H1 (cell line): ENCODE data around the gene CPXM2. TPM values are rescaled to one million over a fixed set of nuclear protein-coding genes. Genes with fewer than 3 reads are reported as not detected.
A peak's percentile ranks its signal among the peaks of the same experiment; 100 is the strongest.

ENCODE experiments used
- CTCF ChIA-PET: fragments of 300-600 bp; sonication (Branson Sonifier 250); formaldehyde crosslinking; loops from one replicate; lab custom pipeline; 2021; ENCODE audit not compliant: partially characterized antibody; lab: Charles Lee
- POLR2A ChIA-PET: fragments of 300-600 bp; sonication (Branson Sonifier 250); formaldehyde crosslinking; loops from one replicate; lab custom pipeline; 2021; ENCODE audit warnings: inconsistent platforms; ENCODE audit not compliant: partially characterized antibody; lab: Charles Lee
- DNase-seq, 2 experiments: peaks; one replicate each; pipeline versions ENCODE4 v3.0.0 to v3.0.0-alpha.2; 2010 to 2022; ENCODE audit warnings: low spot score in 2 of 2, low read depth in 1 of 2, mixed read lengths in 1 of 2
- FAIRE-seq: peaks from 2 replicates; lab custom pipeline; 2011; peaks lifted over from hg19 to GRCh38; lab: Jason Lieb, UNC
- H2AFZ ChIP-seq: 2 replicates; pipeline ENCODE4 v1.8.1; 2012; ENCODE audit warnings: low read length, inconsistent platforms
- H2AK5ac ChIP-seq: 2 replicates; pipeline ENCODE4 v1.6.1; 2013; ENCODE audit warnings: low read depth, low read length
- H2BK120ac ChIP-seq: replicated peaks from 2 replicates; pipeline ENCODE3; 2013; ENCODE audit warnings: low read depth, low read length, inconsistent platforms
- H2BK12ac ChIP-seq: 2 replicates; pipeline ENCODE4 v1.6.1; 2013; ENCODE audit warnings: low read depth, low read length
- H2BK15ac ChIP-seq: 2 replicates; pipeline ENCODE4 v1.6.1; 2013; ENCODE audit warnings: low read length
- H2BK20ac ChIP-seq: 2 replicates; pipeline ENCODE4 v1.6.1; 2013; ENCODE audit warnings: low read length
- H2BK5ac ChIP-seq: 2 replicates; pipeline ENCODE4 v1.6.1; 2013; ENCODE audit warnings: low read depth, low read length
- H3K14ac ChIP-seq: 2 replicates; pipeline ENCODE4 v1.6.1; 2013; ENCODE audit warnings: inconsistent platforms; ENCODE audit not compliant: insufficient read length
- H3K18ac ChIP-seq: 2 replicates; pipeline ENCODE4 v1.6.1; 2013; ENCODE audit warnings: low read length; ENCODE audit errors: extremely low read depth
- H3K23ac ChIP-seq: 2 replicates; pipeline ENCODE4 v1.6.1; 2013; ENCODE audit warnings: inconsistent platforms; ENCODE audit not compliant: insufficient read length
- H3K23me2 ChIP-seq: 2 replicates; pipeline ENCODE4 v1.6.1; 2013; ENCODE audit warnings: low read depth, low read length
- H3K27ac ChIP-seq: 2 replicates; pipeline ENCODE4 v1.6.1; 2011; ENCODE audit warnings: low read depth, low read length, inconsistent platforms
- H3K27me3 ChIP-seq, 4 experiments: replicated peaks in 1 of 4; 1 replicate in 1 of 4; 2 replicates in 3 of 4; pipeline versions ENCODE4 v1.6.1 to v1.8.1; 2011 to 2013; ENCODE audit warnings: low read length in 3 of 4, mild to moderate bottlenecking in 3 of 4, inconsistent platforms in 2 of 4, mixed read lengths in 2 of 4, moderate library complexity in 1 of 4; ENCODE audit not compliant: control insufficient read depth in 3 of 4, insufficient read depth in 3 of 4; ENCODE audit errors: extremely low read depth in 1 of 4
- H3K36me3 ChIP-seq, 4 experiments: 2 replicates each; pipeline versions ENCODE4 v1.6.1 to v1.8.1; 2011 to 2013; ENCODE audit warnings: mild to moderate bottlenecking in 4 of 4, low read length in 3 of 4, moderate library complexity in 2 of 4, control low read depth in 1 of 4, inconsistent platforms in 1 of 4; ENCODE audit not compliant: insufficient read depth in 4 of 4, control insufficient read depth in 2 of 4
- H3K4ac ChIP-seq: replicated peaks from 2 replicates; pipeline ENCODE3; 2013; ENCODE audit warnings: low read length, low read depth, mixed read lengths, inconsistent platforms; ENCODE audit not compliant: insufficient read length
- H3K4me1 ChIP-seq, 4 experiments: replicated peaks in 1 of 4; 1 replicate in 1 of 4; 2 replicates in 3 of 4; pipeline versions ENCODE4 v1.6.1 to v1.8.1; 2011 to 2013; ENCODE audit warnings: low read length in 3 of 4, inconsistent platforms in 2 of 4, mixed read lengths in 1 of 4; ENCODE audit not compliant: insufficient read depth in 4 of 4, control insufficient read depth in 3 of 4
- H3K4me2 ChIP-seq, 2 experiments: 2 replicates each; pipeline versions ENCODE4 v1.6.1 to v1.8.1; 2011 to 2013; ENCODE audit warnings: low read depth in 2 of 2, low read length in 2 of 2, control low read depth in 1 of 2, inconsistent platforms in 1 of 2, mild to moderate bottlenecking in 1 of 2; ENCODE audit not compliant: insufficient read depth in 1 of 2
- H3K4me3 ChIP-seq, 4 experiments: fragments of 200-600, 300-600 bp in 1 of 4; sonication (generic), shearing (Covaris generic), sonication (Bioruptor Twin) in 1 of 4; 2 replicates each; pipeline versions ENCODE4 v1.5.1 to v1.8.1; 2011 to 2016; ENCODE audit warnings: low read length in 4 of 4, low read depth in 3 of 4, control low read depth in 2 of 4, inconsistent platforms in 2 of 4, mild to moderate bottlenecking in 2 of 4, mixed read lengths in 1 of 4, moderate library complexity in 1 of 4; ENCODE audit not compliant: insufficient read depth in 2 of 4; ENCODE audit errors: extremely low read depth in 1 of 4
- H3K56ac ChIP-seq: replicated peaks from 2 replicates; pipeline ENCODE3; 2013; ENCODE audit warnings: low read depth, mild to moderate bottlenecking, mixed read lengths, low read length, inconsistent platforms; ENCODE audit not compliant: insufficient read length
- H3K79me1 ChIP-seq: 2 replicates; pipeline ENCODE4 v1.6.1; 2013; ENCODE audit warnings: low read depth, low read length, control low read depth
- H3K79me2 ChIP-seq, 2 experiments: 2 replicates each; pipeline versions ENCODE4 v1.6.1 to v1.8.1; 2012 to 2013; ENCODE audit warnings: low read length in 2 of 2, mild to moderate bottlenecking in 2 of 2, inconsistent platforms in 1 of 2; ENCODE audit not compliant: insufficient read depth in 2 of 2, control insufficient read depth in 1 of 2
- H3K9ac ChIP-seq, 4 experiments: replicated peaks in 1 of 4; 1 replicate in 1 of 4; 2 replicates in 3 of 4; pipeline versions ENCODE4 v1.6.1 to v1.8.1; 2011 to 2013; ENCODE audit warnings: low read depth in 3 of 4, low read length in 3 of 4, control low read depth in 2 of 4, mild to moderate bottlenecking in 2 of 4, moderate library complexity in 2 of 4, inconsistent platforms in 1 of 4; ENCODE audit errors: extremely low read depth in 1 of 4
- H3K9me3 ChIP-seq, 2 experiments: 2 replicates each; pipeline versions ENCODE4 v1.6.1 to v1.8.1; 2012 to 2013; ENCODE audit warnings: mild to moderate bottlenecking in 2 of 2, moderate library complexity in 2 of 2, control low read depth in 1 of 2, inconsistent platforms in 1 of 2, low read depth in 1 of 2, low read length in 1 of 2, mixed read lengths in 1 of 2; ENCODE audit not compliant: insufficient read depth in 2 of 2
- H4K20me1 ChIP-seq, 2 experiments: replicated peaks in 1 of 2; 2 replicates each; pipeline versions ENCODE3 to v1.8.1; 2011 to 2013; ENCODE audit warnings: inconsistent platforms in 2 of 2, low read length in 2 of 2, mild to moderate bottlenecking in 1 of 2; ENCODE audit not compliant: insufficient read depth in 2 of 2, control insufficient read depth in 1 of 2
- H4K5ac ChIP-seq: 2 replicates; pipeline ENCODE4 v1.6.1; 2013; ENCODE audit warnings: low read length, low read depth, mixed read lengths, inconsistent platforms; ENCODE audit not compliant: insufficient read length
- H4K8ac ChIP-seq: 2 replicates; pipeline ENCODE4 v1.8.0; 2013; ENCODE audit warnings: mild to moderate bottlenecking, moderate library complexity, low read length, inconsistent platforms; ENCODE audit not compliant: insufficient read depth; ENCODE audit errors: extremely low read depth
- H4K91ac ChIP-seq: replicated peaks from 2 replicates; pipeline ENCODE3; 2013; ENCODE audit warnings: low read length, mixed read lengths, inconsistent platforms; ENCODE audit not compliant: insufficient read length
- HDAC2 ChIP-seq, 2 experiments: fragments of 300-600 bp in 1 of 2; sonication (generic) in 1 of 2; IDR thresholded peaks; 2 replicates each; pipeline ENCODE4 v1.6.1; 2011 to 2012; ENCODE audit warnings: low read depth in 2 of 2, low read length in 2 of 2, mild to moderate bottlenecking in 2 of 2, moderate library complexity in 2 of 2, borderline replicate concordance in 1 of 2, inconsistent platforms in 1 of 2
- KDM1A ChIP-seq: fragments of 200-600, 300-600 bp; sonication (generic); IDR thresholded peaks from 2 replicates; pipeline ENCODE4 v1.7.1; 2016; ENCODE audit warnings: mild to moderate bottlenecking, low read length, borderline replicate concordance
- TEAD4 ChIP-seq: IDR thresholded peaks from 2 replicates; pipeline ENCODE4 v1.6.1; 2012; ENCODE audit warnings: low read depth, low read length, inconsistent platforms, mixed read lengths
- WGBS, 2 experiments: shearing (Covaris generic) in 1 of 2; methylation state at CpG; one replicate each; pipeline versions ENCODE4 v1.1.6 to v1.1.7; 2013 to 2015; ENCODE audit warnings: low lambda C conversion rate in 2 of 2, mixed read lengths in 2 of 2, inconsistent platforms in 1 of 2, low coverage in 1 of 2, missing lambda C conversion rate in 1 of 2; ENCODE audit not compliant: insufficient replicate concordance in 2 of 2, insufficient coverage in 1 of 2, insufficient read length in 1 of 2; ENCODE audit errors: extremely low coverage in 1 of 2, missing lambda C conversion rate in 1 of 2; 5-methylcytosine and 5-hydroxymethylcytosine counted together
- polyA plus RNA-seq, 7 experiments: library from polyadenylated mRNA; depleted of rRNA in 3 of 7; stranded (reverse) in 5 of 7; unstranded in 2 of 7; fragments of >200 nt in 5 of 7; fragments of 200-250 nt in 2 of 7; gene quantifications; 1 replicate in 5 of 7; 2 replicates in 1 of 7; 4 replicates in 1 of 7; pipeline versions ENCODE4 v1.2.1 to v1.2.3, GENCODE V29; 2011 to 2013; ENCODE audit warnings: missing spikeins in 2 of 7, mixed read lengths in 2 of 7
- total RNA-seq: library from RNA; stranded (reverse); fragmentation: NEBNext Ultra II Directional; extraction: Animal tissue kit (Norgen Biotek cat#: 25700); gene quantifications from 2 replicates; pipeline ENCODE4 v1.2.1, GENCODE V29; 2021

Gene CPXM2
- total and polyA plus RNA-seq, 2 of the 8 experiments (the other 6 are each of a cell fraction or from before 2014, with no cell fraction given) = 2.4 to 2.9 TPM

GRCh38 chr10:123755061-123755460 lies 136.5 kb downstream of the CPXM2 start:
- H3K9ac ChIP-seq = no peak overlapping the region
- peak overlapping the region in 1 of 2 experiments; percentile 12; a peak in 1 of 4 replicates for H3K4me2 ChIP-seq
- 73% methylated on average over 2 of the region's 2 CpGs; no CpG with 5 or more reads in 1 of the 2 experiments for WGBS, 2 experiments
- no peak overlapping the region for H4K8ac ChIP-seq
- no peak overlapping the region for H2BK20ac ChIP-seq
- peak; percentile 52 for FAIRE-seq
- peak overlapping the region; percentile 84; the same call in 1 of the 2 replicates for H2BK5ac ChIP-seq
- H4K91ac ChIP-seq = no peak overlapping the region
- no peaks in the 10 kb centered on the region for H3K79me2 ChIP-seq
- TF ChIP-seq HDAC2 (IDR thresholded peaks at IDR 0.05; ENCODE audit: borderline replicate concordance in 1 of 2, low read depth in 2 of 2, low read length in 2 of 2) (peak in 1 of 2 experiments; percentile 46; a peak in 1 of 4 replicates), TEAD4 (0 out of 2 replicates have a peak, but pooled peaks have one; percentile 19), KDM1A (no peak)
- TF ChIP-seq, all 59 proteins: peak for 2
- Histone ChIP-seq H3K4me1 (peaks cover 1 to 24% (median 12%) of the 10 kb centered on the region in 4 experiments), H2BK15ac (no peak overlapping the region), H3K4ac (no peak overlapping the region), H3K27me3 (no peaks in the 10 kb centered on the region), H2AFZ (no peak overlapping the region), H3K36me3 (peaks cover 0 to 5% (median 0%) of the 10 kb centered on the region in 4 experiments; a peak in 2 of 8 replicates), H4K5ac (no peak overlapping the region), H3K14ac (no peak overlapping the region), H4K20me1 (no peaks in the 10 kb centered on the region), H2BK12ac (no peak overlapping the region), H2BK120ac (no peak overlapping the region), H3K9me3 (peaks cover 6 to 11% of the 10 kb centered on the region in 2 experiments), H3K56ac (no peak overlapping the region), H3K79me1 (no peaks in the 10 kb centered on the region), H2AK5ac (no peak overlapping the region), H3K27ac (no peak overlapping the region), H3K23me2 (no peaks in the 10 kb centered on the region), H3K23ac (no peak overlapping the region), H3K4me3 (no peak overlapping the region), H3K18ac (no peak overlapping the region)
- CTCF ChIA-PET = interaction anchor here (0.7 to 1.3 kb wide), 3 partner anchors 11 to 24 kb away, joined by 3 to 6 read pairs (median 3); no protein-coding TSS in a partner anchor
- no peak for DNase-seq
- POLR2A ChIA-PET = no interaction called here
